ENCODE results near the gene PCP4. TPM values are rescaled to one million over a fixed set of nuclear protein-coding genes. Genes with fewer than 3 reads are reported as not detected.

The PCP4 gene
- total RNA-seq, 1 donor from 2014 or later: 20.3 TPM

GRCh38 chr21:39934895-39935294 lies 67.7 kb downstream of the PCP4 start:
- Mint-ChIP-seq H3K36me3 (no peaks in the 10 kb centered on the region), H3K4me3 (no peak overlapping the region), H3K9me3 (no peaks in the 10 kb centered on the region), H3K27ac (no peak overlapping the region), H3K27me3 (peaks cover 6% of the 10 kb centered on the region), H3K4me1 (ENCODE audit: unreplicated experiment) (no peaks in the 10 kb centered on the region)
- TF ChIP-seq, protein P1, sequence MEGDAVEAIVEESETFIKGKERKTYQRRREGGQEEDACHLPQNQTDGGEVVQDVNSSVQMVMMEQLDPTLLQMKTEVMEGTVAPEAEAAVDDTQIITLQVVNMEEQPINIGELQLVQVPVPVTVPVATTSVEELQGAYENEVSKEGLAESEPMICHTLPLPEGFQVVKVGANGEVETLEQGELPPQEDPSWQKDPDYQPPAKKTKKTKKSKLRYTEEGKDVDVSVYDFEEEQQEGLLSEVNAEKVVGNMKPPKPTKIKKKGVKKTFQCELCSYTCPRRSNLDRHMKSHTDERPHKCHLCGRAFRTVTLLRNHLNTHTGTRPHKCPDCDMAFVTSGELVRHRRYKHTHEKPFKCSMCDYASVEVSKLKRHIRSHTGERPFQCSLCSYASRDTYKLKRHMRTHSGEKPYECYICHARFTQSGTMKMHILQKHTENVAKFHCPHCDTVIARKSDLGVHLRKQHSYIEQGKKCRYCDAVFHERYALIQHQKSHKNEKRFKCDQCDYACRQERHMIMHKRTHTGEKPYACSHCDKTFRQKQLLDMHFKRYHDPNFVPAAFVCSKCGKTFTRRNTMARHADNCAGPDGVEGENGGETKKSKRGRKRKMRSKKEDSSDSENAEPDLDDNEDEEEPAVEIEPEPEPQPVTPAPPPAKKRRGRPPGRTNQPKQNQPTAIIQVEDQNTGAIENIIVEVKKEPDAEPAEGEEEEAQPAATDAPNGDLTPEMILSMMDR (conservative IDR thresholded peaks at IDR 0.05): no peak
- no peak for DNase-seq (ENCODE audit: extremely low spot score, unreplicated experiment)

- Mint-ChIP-seq H3K36me3 (no peaks in the 10 kb centered on the region), H3K9me3 (no peaks in the 10 kb centered on the region), H3K27me3 (peaks cover 6% of the 10 kb centered on the region), H3K4me1 (ENCODE audit: unreplicated experiment) (no peaks in the 10 kb centered on the region), H3K4me3 (no peak overlapping the region), H3K27ac (no peak overlapping the region)
- no peak for DNase-seq (ENCODE audit: extremely low spot score, unreplicated experiment)
- TF ChIP-seq, protein P1 (conservative IDR thresholded peaks at IDR 0.05): no peak
Measured at GRCh38 chr21:39935716-39936115, 68.5 kb downstream of the PCP4 start.

DNA sequence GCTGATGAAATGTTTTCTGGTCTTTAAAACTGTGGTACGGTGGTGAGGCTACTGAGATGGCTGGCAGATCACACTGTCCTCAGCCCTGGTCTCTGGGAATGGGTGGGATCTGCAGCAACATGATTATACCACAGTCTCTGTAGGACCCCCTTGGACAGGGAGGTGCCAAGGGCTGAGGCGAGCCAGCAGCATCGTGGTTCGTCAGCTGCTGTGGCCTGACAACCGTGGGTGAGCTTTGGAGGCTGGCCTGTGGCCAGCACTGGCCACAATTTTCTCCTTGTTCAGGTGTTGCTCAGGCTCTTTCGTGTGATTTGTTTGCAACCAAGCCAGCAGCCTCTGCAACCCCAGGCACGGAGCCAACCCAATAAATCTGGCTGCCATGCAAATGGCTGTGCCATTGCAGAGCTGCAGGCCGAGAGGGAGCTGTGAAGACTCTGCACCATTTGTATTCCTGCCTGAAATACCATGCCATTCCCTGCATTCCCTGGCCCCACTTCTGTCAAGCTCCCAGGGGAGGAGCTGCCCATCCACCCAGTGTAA lies 70.9 kb downstream of the PCP4 start:
- Mint-ChIP-seq H3K9me3 (peaks cover 4% of the 10 kb centered on the region), H3K27ac (no peak overlapping the region), H3K4me3 (no peak overlapping the region), H3K27me3 (peaks cover 2% of the 10 kb centered on the region), H3K4me1 (ENCODE audit: unreplicated experiment) (peaks cover 8% of the 10 kb centered on the region), H3K36me3 (no peaks in the 10 kb centered on the region)
- no peak for DNase-seq (ENCODE audit: extremely low spot score, unreplicated experiment)
- TF ChIP-seq, protein P1 (conservative IDR thresholded peaks at IDR 0.05): no peak

DNA sequence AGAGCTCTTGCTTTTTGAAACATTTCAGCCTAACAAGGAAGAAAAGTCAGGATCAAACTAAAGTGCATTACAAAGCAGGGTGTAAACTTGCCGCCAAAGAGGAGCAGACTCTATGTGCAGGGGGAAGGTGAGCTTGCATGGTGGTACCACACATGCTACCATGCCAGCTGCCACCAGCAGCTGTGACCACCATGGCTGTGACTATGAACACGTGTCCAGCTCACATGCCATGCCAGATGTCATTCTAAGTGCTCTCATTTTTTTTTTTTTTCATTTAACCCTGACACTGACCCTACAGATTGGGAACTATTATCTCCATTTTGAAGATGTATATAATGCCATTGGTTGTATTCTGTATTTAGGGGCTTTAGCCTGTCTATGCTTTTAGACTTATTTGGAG lies 79.0 kb downstream of the PCP4 start:
- H3K36me3 Mint-ChIP-seq: no peaks in the 10 kb centered on the region
- DNase-seq (ENCODE audit: extremely low spot score, unreplicated experiment): no peak
- peaks cover 14% of the 10 kb centered on the region for H3K4me1 Mint-ChIP-seq (ENCODE audit: unreplicated experiment)
- TF ChIP-seq, protein P1 (conservative IDR thresholded peaks at IDR 0.05): no peak
- no peak overlapping the region for H3K27ac Mint-ChIP-seq
- peaks cover 6% of the 10 kb centered on the region for H3K27me3 Mint-ChIP-seq
- no peak overlapping the region for H3K4me3 Mint-ChIP-seq
- peaks cover 10% of the 10 kb centered on the region for H3K9me3 Mint-ChIP-seq

DNA sequence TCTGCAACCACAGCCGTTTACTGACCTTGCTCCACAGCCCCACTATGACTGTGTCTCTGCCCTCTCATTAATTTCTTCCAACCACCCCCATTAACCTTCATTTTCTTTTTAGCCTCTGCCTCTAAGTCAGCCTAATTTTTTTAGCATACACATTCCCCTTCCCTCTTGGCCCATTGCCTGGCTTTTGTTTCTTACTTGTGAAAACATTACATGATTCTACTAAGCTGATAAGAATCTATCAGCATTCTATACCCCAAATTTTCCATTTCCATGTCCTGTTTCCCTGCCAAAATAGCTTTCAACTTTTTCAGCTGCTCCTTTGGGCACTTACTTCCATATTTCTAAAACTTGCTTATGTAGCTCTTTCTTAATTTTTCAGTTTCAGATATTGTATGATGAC lies 79.8 kb downstream of the PCP4 start:
- Mint-ChIP-seq H3K4me3 (peak overlapping the region; percentile 0), H3K9me3 (peaks cover 6% of the 10 kb centered on the region), H3K27ac (no peak overlapping the region), H3K27me3 (peaks cover 15% of the 10 kb centered on the region), H3K4me1 (ENCODE audit: unreplicated experiment) (peaks cover 7% of the 10 kb centered on the region), H3K36me3 (no peaks in the 10 kb centered on the region)
- TF ChIP-seq, protein P1 (conservative IDR thresholded peaks at IDR 0.05): no peak
- no peak for DNase-seq (ENCODE audit: extremely low spot score, unreplicated experiment)
